BE2C (cell line): ENCODE data around the gene TECPR1.

Experiments used
- DNase-seq: peaks from one replicate; pipeline ENCODE4 v3.0.0-alpha.2; 2020
- H3K27me3 ChIP-seq: fragments of 250-450 bp; sonication (Bioruptor Pico); 2 replicates; pipeline ENCODE4 v1.5.1; 2020; ENCODE audit warnings: mild to moderate bottlenecking
- H3K36me3 ChIP-seq: fragments of 250-450 bp; sonication (Bioruptor Pico); 2 replicates; pipeline ENCODE4 v1.5.1; 2020; ENCODE audit warnings: mild to moderate bottlenecking
- H3K4me1 ChIP-seq: fragments of 250-450 bp; sonication (Bioruptor Pico); 2 replicates; pipeline ENCODE4 v1.5.1; 2020
- H3K4me3 ChIP-seq: 2 replicates; pipeline ENCODE4 v1.5.1; 2011; ENCODE audit warnings: low read depth, low read length
- H3K9me3 ChIP-seq: fragments of 250-450 bp; sonication (Bioruptor Pico); 2 replicates; pipeline ENCODE4 v1.5.1; 2020
- CTCF ChIP-seq: IDR thresholded peaks from 2 replicates; pipeline ENCODE4 v1.5.1; 2012; ENCODE audit warnings: mild to moderate bottlenecking, low read depth, low read length

TECPR1 gene

GRCh38 chr7:98244871-98245270, 7.2 kb downstream of the TECPR1 start:
- no peak for DNase-seq
- H3K36me3 ChIP-seq, result no peaks in the 10 kb centered on the region
- H3K4me3 ChIP-seq, result no peak overlapping the region
- no peaks in the 10 kb centered on the region for H3K9me3 ChIP-seq
- no peaks in the 10 kb centered on the region for H3K27me3 ChIP-seq
- no peaks in the 10 kb centered on the region for H3K4me1 ChIP-seq
- TF ChIP-seq CTCF, result no peak

GRCh38 chr7:98242934-98243333, 9.1 kb downstream of the TECPR1 start:
- no peak overlapping the region for H3K4me3 ChIP-seq
- H3K9me3 ChIP-seq, result no peaks in the 10 kb centered on the region
- no peak for TF ChIP-seq CTCF
- no peak for DNase-seq
- no peaks in the 10 kb centered on the region; the same call in 1 of the 2 replicates for H3K36me3 ChIP-seq
- H3K4me1 ChIP-seq, result no peaks in the 10 kb centered on the region
- no peaks in the 10 kb centered on the region for H3K27me3 ChIP-seq

- no peaks in the 10 kb centered on the region for H3K27me3 ChIP-seq
- no peaks in the 10 kb centered on the region; the same call in 1 of the 2 replicates for H3K36me3 ChIP-seq
- no peak for DNase-seq
- no peaks in the 10 kb centered on the region for H3K9me3 ChIP-seq
- no peaks in the 10 kb centered on the region for H3K4me1 ChIP-seq
- no peak for TF ChIP-seq CTCF
- no peak overlapping the region for H3K4me3 ChIP-seq
Observed at GRCh38 chr7:98242342-98242741, 9.7 kb downstream of the TECPR1 start.

- Histone ChIP-seq H3K27me3 (no peaks in the 10 kb centered on the region), H3K4me3 (no peak overlapping the region), H3K9me3 (no peaks in the 10 kb centered on the region), H3K36me3 (no peaks in the 10 kb centered on the region; the same call in 1 of the 2 replicates), H3K4me1 (no peaks in the 10 kb centered on the region)
- DNase-seq, result no peak
- TF ChIP-seq CTCF, result no peak
Observed at GRCh38 chr7:98241674-98242241, 10.3 kb downstream of the TECPR1 start.

- peak; percentile 78 for TF ChIP-seq CTCF
- Histone ChIP-seq H3K4me3 (no peak overlapping the region), H3K9me3 (no peaks in the 10 kb centered on the region), H3K4me1 (no peaks in the 10 kb centered on the region), H3K27me3 (no peaks in the 10 kb centered on the region), H3K36me3 (no peaks in the 10 kb centered on the region; the same call in 1 of the 2 replicates)
- peak; percentile 63 for DNase-seq
Observed at GRCh38 chr7:98240961-98241673, 10.9 kb downstream of the TECPR1 start.

- H3K9me3 ChIP-seq, result no peaks in the 10 kb centered on the region
- H3K4me1 ChIP-seq, result no peaks in the 10 kb centered on the region
- H3K4me3 ChIP-seq, result no peak overlapping the region
- no peak for TF ChIP-seq CTCF
- no peaks in the 10 kb centered on the region for H3K27me3 ChIP-seq
- no peak for DNase-seq
- H3K36me3 ChIP-seq, result no peaks in the 10 kb centered on the region; the same call in 1 of the 2 replicates
Observed at GRCh38 chr7:98238976-98239375, 13.1 kb downstream of the TECPR1 start.
